Fibroblast of upper back skin (primary cell): ENCODE results near the gene CPT2.

Experiments
- DNase-seq: peaks from one replicate; pipeline ENCODE4 v3.0.0-alpha.2; 2013

The CPT2 gene

GRCh38 chr1:53196485-53197290 is at the start of gene CPT2:
TSS of gene CPT2 (plus strand) at chr1:53196824. CDS start at chr1:53196944, 120 bp downstream.
- peak; percentile 92 for DNase-seq

- DNase-seq: no peak
These were observed 49.5 kb upstream of the CPT2 start for GRCh38 chr1:53147174-53147573.

- peak; percentile 78 for DNase-seq
These were observed 48.5 kb upstream of the CPT2 start for GRCh38 chr1:53148123-53148522.

- DNase-seq: no peak
These were observed 42.9 kb upstream of the CPT2 start for GRCh38 chr1:53153752-53154151.

- DNase-seq: no peak
These were observed 41.7 kb upstream of the CPT2 start for GRCh38 chr1:53154859-53155438.

- no peak for DNase-seq
These were observed 41.1 kb upstream of the CPT2 start for GRCh38 chr1:53155534-53155933.

- no peak for DNase-seq
These were observed 40.7 kb upstream of the CPT2 start for GRCh38 chr1:53155945-53156344.

GRCh38 chr1:53156783-53157182 is 39.8 kb upstream of the CPT2 start:
- no peak for DNase-seq

GRCh38 chr1:53158900-53159299 is 37.7 kb upstream of the CPT2 start:
- DNase-seq: no peak

GRCh38 chr1:53160924-53161378 is 35.7 kb upstream of the CPT2 start:
- no peak for DNase-seq

GRCh38 chr1:53162621-53163020 is 34.0 kb upstream of the CPT2 start:
- no peak for DNase-seq

GRCh38 chr1:53163291-53163768 is 33.3 kb upstream of the CPT2 start:
- no peak for DNase-seq

GRCh38 chr1:53165408-53165961 is 31.1 kb upstream of the CPT2 start:
- no peak for DNase-seq

GRCh38 chr1:53166366-53166765 is 30.3 kb upstream of the CPT2 start:
- DNase-seq: no peak

GRCh38 chr1:53166912-53167311 is 29.7 kb upstream of the CPT2 start:
- DNase-seq: no peak

- peak; percentile 62 for DNase-seq
These were observed 24.0 kb upstream of the CPT2 start for GRCh38 chr1:53172426-53173128.

- no peak for DNase-seq
These were observed 21.4 kb upstream of the CPT2 start for GRCh38 chr1:53174971-53175913.

- no peak for DNase-seq
These were observed 20.0 kb upstream of the CPT2 start for GRCh38 chr1:53176452-53177208.

- DNase-seq: peak; percentile 77
These were observed 16.4 kb upstream of the CPT2 start for GRCh38 chr1:53180226-53180625.

- no peak for DNase-seq
These were observed 15.7 kb upstream of the CPT2 start for GRCh38 chr1:53180951-53181350.

GRCh38 chr1:53182111-53182593 is 14.5 kb upstream of the CPT2 start:
- peak; percentile 82 for DNase-seq
